HepG2 (cell line): ENCODE data around the gene CYSRT1. TPM values are rescaled to one million over a fixed set of nuclear protein-coding genes. Genes with fewer than 3 reads are reported as not detected.

Experiments
- ERF ChIP-seq: IDR thresholded peaks from 2 replicates; pipeline ENCODE4 v1.6.1; 2018; ENCODE audit warnings: missing biosample characterization, missing genetic modification reagents
- GTF3A ChIP-seq: sonication (generic); formaldehyde crosslinking; conservative IDR thresholded peaks from 2 replicates; pipeline ENCODE4 v1.4.0; 2020; ENCODE audit warnings: mild to moderate bottlenecking, missing genetic modification reagents
- HCFC1 ChIP-seq: fragments of 150-350 bp; IDR thresholded peaks from 2 replicates; pipeline ENCODE4 v1.6.1; 2014; ENCODE audit warnings: low read depth, low read length
- HIVEP1 ChIP-seq: sonication (generic); formaldehyde crosslinking; IDR thresholded peaks from 2 replicates; pipeline ENCODE4 v1.4.0; 2020; ENCODE audit warnings: mild to moderate bottlenecking, missing genetic modification reagents
- HOXA3 ChIP-seq: sonication (generic); formaldehyde crosslinking; IDR thresholded peaks from 2 replicates; pipeline ENCODE4 v1.5.0; 2020; ENCODE audit warnings: missing genetic modification reagents
- HOXA7 ChIP-seq: sonication (generic); formaldehyde crosslinking; IDR thresholded peaks from 2 replicates; pipeline ENCODE4 v1.8.1; 2022; ENCODE audit warnings: mild to moderate bottlenecking, missing genetic modification reagents, moderate library complexity
- KDM2A ChIP-seq: sonication (generic); formaldehyde crosslinking; IDR thresholded peaks from 2 replicates; pipeline ENCODE4 v1.4.0; 2020; ENCODE audit warnings: low read depth, missing genetic modification reagents, borderline replicate concordance
- MED13 ChIP-seq: sonication (generic); formaldehyde crosslinking; IDR thresholded peaks from 2 replicates; pipeline ENCODE4 v1.5.0; 2020; ENCODE audit warnings: missing genetic modification reagents
- MYC ChIP-seq: sonication (generic); formaldehyde crosslinking; IDR thresholded peaks from 2 replicates; pipeline ENCODE4 v1.9.0; 2021; ENCODE audit warnings: missing genetic modification reagents, borderline replicate concordance
- PATZ1 ChIP-seq: sonication (generic); formaldehyde crosslinking; IDR thresholded peaks from 2 replicates; pipeline ENCODE4 v1.4.0; 2020; ENCODE audit warnings: missing genetic modification reagents
- PAX8 ChIP-seq: sonication (generic); formaldehyde crosslinking; IDR thresholded peaks from 2 replicates; pipeline ENCODE4 v1.8.0; 2022; ENCODE audit warnings: mild to moderate bottlenecking, missing genetic modification reagents, borderline replicate concordance
- PHB2 ChIP-seq: fragments of 450-650 bp; IDR thresholded peaks from 2 replicates; pipeline ENCODE4 v1.6.1; 2018; ENCODE audit not compliant: partially characterized antibody
- POLR2G ChIP-seq: fragments of 200-400 bp; formaldehyde crosslinking; IDR thresholded peaks from 2 replicates; pipeline ENCODE4 v1.6.1; 2018; ENCODE audit warnings: mild to moderate bottlenecking, low read depth, low read length, moderate library complexity
- RNF2 ChIP-seq: fragments of 450-650 bp; conservative IDR thresholded peaks from 2 replicates; pipeline ENCODE4 v1.6.1; 2016; ENCODE audit warnings: low read depth
- SIN3A ChIP-seq: IDR thresholded peaks from 2 replicates; pipeline ENCODE4 v1.6.1; 2011; ENCODE audit warnings: low read depth, mild to moderate bottlenecking, control low read depth, low read length, borderline replicate concordance
- SIX1 ChIP-seq: sonication (generic); formaldehyde crosslinking; IDR thresholded peaks from 2 replicates; pipeline ENCODE4 v1.4.0; 2020; ENCODE audit warnings: missing genetic modification reagents, borderline replicate concordance
- SOX13 ChIP-seq, 3 experiments: fragments of 450-650 bp in 1 of 3; sonication (generic) in 1 of 3; formaldehyde crosslinking in 1 of 3; IDR thresholded peaks in 2 of 3; conservative IDR thresholded peaks in 1 of 3; 2 replicates each; pipeline versions ENCODE4 v1.5.0 to v1.6.1; 2016 to 2020; ENCODE audit warnings: antibody characterized with exemption in 1 of 3, mild to moderate bottlenecking in 1 of 3, missing compliant biosample characterization in 1 of 3, missing genetic modification reagents in 1 of 3, moderate library complexity in 1 of 3
- ZBTB7B ChIP-seq: sonication (generic); formaldehyde crosslinking; IDR thresholded peaks from 2 replicates; pipeline ENCODE4 v1.4.0; 2020; ENCODE audit warnings: missing genetic modification reagents
- ZC3H13 ChIP-seq: sonication (generic); formaldehyde crosslinking; IDR thresholded peaks from 2 replicates; pipeline ENCODE4 v1.8.1; 2023; ENCODE audit warnings: mild to moderate bottlenecking, missing genetic modification reagents, moderate library complexity
- ZNF143 ChIP-seq: sonication (generic); formaldehyde crosslinking; IDR thresholded peaks from 2 replicates; pipeline ENCODE4 v1.4.0; 2020; ENCODE audit warnings: missing genetic modification reagents
- ZNF17 ChIP-seq: sonication (generic); formaldehyde crosslinking; IDR thresholded peaks from 2 replicates; pipeline ENCODE4 v1.5.0; 2020; ENCODE audit warnings: mild to moderate bottlenecking, missing genetic modification reagents
- ZNF235 ChIP-seq: sonication (generic); formaldehyde crosslinking; IDR thresholded peaks from 2 replicates; pipeline ENCODE4 v1.8.1; 2023; ENCODE audit warnings: mild to moderate bottlenecking, missing genetic modification reagents, borderline replicate concordance
- ZNF296 ChIP-seq: sonication (generic); formaldehyde crosslinking; conservative IDR thresholded peaks from 2 replicates; pipeline ENCODE4 v1.5.0; 2020; ENCODE audit warnings: mild to moderate bottlenecking, missing genetic modification reagents
- ZNF414 ChIP-seq: sonication (generic); formaldehyde crosslinking; IDR thresholded peaks from 2 replicates; pipeline ENCODE4 v1.5.0; 2020; ENCODE audit warnings: missing genetic modification reagents
- ZNF589 ChIP-seq: sonication (generic); formaldehyde crosslinking; conservative IDR thresholded peaks from 2 replicates; pipeline ENCODE4 v1.8.0; 2022; ENCODE audit warnings: mild to moderate bottlenecking, moderate library complexity, missing genetic modification reagents
- ZNF652 ChIP-seq: IDR thresholded peaks from 2 replicates; pipeline ENCODE4 v1.6.1; 2016; ENCODE audit warnings: low read depth, borderline replicate concordance
- ZNF672 ChIP-seq: sonication (generic); formaldehyde crosslinking; IDR thresholded peaks from 2 replicates; pipeline ENCODE4 v1.8.1; 2022; ENCODE audit warnings: missing genetic modification reagents
- ZNF740 ChIP-seq: sonication (generic); formaldehyde crosslinking; IDR thresholded peaks from 2 replicates; pipeline ENCODE4 v1.4.0; 2020; ENCODE audit warnings: missing genetic modification reagents
- polyA plus RNA-seq, 8 experiments: library from polyadenylated mRNA; depleted of rRNA in 3 of 8; stranded (reverse) in 7 of 8; unstranded in 1 of 8; fragments of >200 nt; fragmentation: Illumina TruSeq in 4 of 8; extraction: Trizol in 4 of 8; gene quantifications; 2 replicates each; pipeline versions ENCODE4 v1.2.1 to v1.2.3, GENCODE V29; 2011 to 2016; ENCODE audit warnings: low read depth in 4 of 8, missing spikeins in 1 of 8, mixed read lengths in 1 of 8; ENCODE audit not compliant: insufficient read depth in 1 of 8
- total RNA-seq, 5 experiments: library from RNA; depleted of rRNA; stranded (reverse); fragments of >200 nt; fragmentation: Illumina TruSeq; extraction: Trizol; gene quantifications; 2 replicates each; pipeline ENCODE4 v1.2.3, GENCODE V29; 2016; ENCODE audit warnings: low read depth in 1 of 5

CYSRT1 gene
- total and polyA plus RNA-seq, 2 of the 13 experiments (the other 11 are each of a cell fraction or from before 2014, with no cell fraction given) = 1.5 to 2.1 TPM

- TF ChIP-seq ZNF143 (CRISPR knock-in tag) (0 out of 2 replicates have a peak, but pooled peaks have one; percentile 21), HOXA7 (0 out of 2 replicates have a peak, but pooled peaks have one; percentile 65), ZNF414 (no peak), KDM2A (peak; percentile 90), MED13 (CRISPR knock-in tag) (no peak), ZNF740 (0 out of 2 replicates have a peak, but pooled peaks have one; percentile 20), MYC (CRISPR knock-in tag) (peak; percentile 46; the same call in 1 of the 2 replicates), ZNF235 (CRISPR knock-in tag) (0 out of 2 replicates have a peak, but pooled peaks have one; percentile 38), SOX13 (IDR thresholded peaks at IDR 0.05) (0 out of 2 replicates have a peak, but pooled peaks have one; percentile 49), SOX13 (CRISPR knock-in tag; conservative IDR thresholded peaks at IDR 0.05 in 1 of 2, IDR thresholded peaks at IDR 0.05 in 1 of 2) (no peak), GTF3A (CRISPR knock-in tag) (0 out of 2 replicates have a peak, but pooled peaks have one; percentile 41), HIVEP1 (CRISPR knock-in tag) (no peak), SIX1 (no peak), SIN3A (0 out of 2 replicates have a peak, but pooled peaks have one; percentile 14), ZBTB7B (CRISPR knock-in tag) (no peak), ZNF296 (CRISPR knock-in tag) (no peak), ERF (0 out of 2 replicates have a peak, but pooled peaks have one; percentile 10), ZNF17 (CRISPR knock-in tag) (no peak), HCFC1 (no peak), POLR2G (peak; percentile 90), PATZ1 (CRISPR knock-in tag) (peak; percentile 48; the same call in 1 of the 2 replicates), RNF2 (no peak), ZNF672 (0 out of 2 replicates have a peak, but pooled peaks have one; percentile 15), ZNF652 (CRISPR knock-in tag) (no peak), PHB2 (no peak), ZNF589 (CRISPR knock-in tag) (0 out of 2 replicates have a peak, but pooled peaks have one; percentile 36), PAX8 (CRISPR knock-in tag) (no peak), ZC3H13 (peak; percentile 100), HOXA3 (0 out of 2 replicates have a peak, but pooled peaks have one; percentile 8)
These were observed 18.9 kb downstream of the CYSRT1 start (continued) for GRCh38 chr9:137243626-137244485.
